ENCODE data around the gene CASQ1.

The CASQ1 gene

DNA sequence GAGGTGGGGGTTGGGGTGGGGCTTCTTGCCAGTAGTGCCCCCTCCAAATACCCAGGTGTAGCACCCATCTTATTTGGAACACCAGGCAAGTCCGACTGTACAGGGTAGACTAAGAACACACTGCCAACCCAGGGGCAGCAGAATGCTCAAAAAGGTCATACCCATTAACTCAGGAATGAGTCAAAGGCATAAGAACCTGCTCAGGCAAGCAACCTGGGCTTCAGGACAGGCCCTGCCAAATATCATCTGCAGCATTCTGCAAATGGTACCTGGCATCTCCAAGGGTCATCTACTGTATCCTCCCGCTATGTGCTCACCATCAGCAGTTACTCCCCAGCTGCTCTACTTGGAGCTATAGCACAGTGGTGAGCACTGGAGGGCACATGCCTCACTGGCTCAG is 34.2 kb downstream of the CASQ1 start:
- DNase-seq (ENCODE audit: low read depth in 2 of 3, low spot score in 2 of 3): no peak

- no peak for DNase-seq (ENCODE audit: low read depth in 2 of 3, low spot score in 2 of 3)
Measured at GRCh38 chr1:160225345-160225744, 35.0 kb downstream of the CASQ1 start.

GRCh38 chr1:160226623-160227022 is 36.2 kb downstream of the CASQ1 start:
- no peak for DNase-seq (ENCODE audit: low read depth in 2 of 3, low spot score in 2 of 3)

- no peak for DNase-seq (ENCODE audit: low read depth in 2 of 3, low spot score in 2 of 3)
Measured at GRCh38 chr1:160227034-160227433, 36.7 kb downstream of the CASQ1 start.

DNA sequence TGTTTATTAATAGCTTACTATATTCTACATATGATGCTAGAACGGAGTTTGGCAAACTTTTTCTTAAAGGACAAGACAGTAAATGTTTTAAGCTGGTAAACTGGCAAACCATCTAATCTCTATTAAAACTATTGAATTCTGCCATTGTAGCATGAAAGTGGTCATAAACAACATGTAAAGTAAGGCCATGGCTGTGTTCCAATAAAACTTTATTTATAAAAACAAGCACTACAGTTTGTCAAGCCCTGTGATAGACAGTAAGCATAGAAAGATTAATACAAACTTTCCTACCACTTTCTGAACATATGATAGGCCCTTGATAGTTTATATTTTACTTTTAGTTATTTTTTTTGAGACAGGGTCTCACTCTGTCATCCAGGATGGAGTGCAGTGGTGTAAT is 37.2 kb downstream of the CASQ1 start:
- DNase-seq (ENCODE audit: low read depth in 2 of 3, low spot score in 2 of 3): no peak

DNA sequence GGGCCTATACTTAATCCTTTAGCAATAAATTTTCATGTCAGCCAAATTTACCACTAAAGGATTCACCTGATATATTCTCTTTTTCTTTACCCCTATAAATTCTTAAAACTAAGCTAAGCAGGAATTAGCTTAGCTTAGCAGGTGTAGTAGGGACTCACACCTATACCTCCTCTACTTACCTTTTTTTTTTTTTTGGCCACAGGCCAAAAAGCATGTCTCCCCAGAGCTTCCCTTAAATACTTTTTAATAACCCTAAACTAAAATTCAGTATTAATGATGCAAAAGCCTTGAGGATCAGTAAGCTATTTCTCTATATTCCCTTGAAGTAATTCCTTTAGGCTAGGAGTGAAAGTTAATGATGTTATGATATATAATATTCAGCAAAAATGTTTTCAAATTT is 38.1 kb downstream of the CASQ1 start:
- DNase-seq (ENCODE audit: low read depth in 2 of 3, low spot score in 2 of 3): no peak

- no peak for DNase-seq (ENCODE audit: low read depth in 2 of 3, low spot score in 2 of 3)
Measured at GRCh38 chr1:160232911-160233310, 42.5 kb downstream of the CASQ1 start.

DNA sequence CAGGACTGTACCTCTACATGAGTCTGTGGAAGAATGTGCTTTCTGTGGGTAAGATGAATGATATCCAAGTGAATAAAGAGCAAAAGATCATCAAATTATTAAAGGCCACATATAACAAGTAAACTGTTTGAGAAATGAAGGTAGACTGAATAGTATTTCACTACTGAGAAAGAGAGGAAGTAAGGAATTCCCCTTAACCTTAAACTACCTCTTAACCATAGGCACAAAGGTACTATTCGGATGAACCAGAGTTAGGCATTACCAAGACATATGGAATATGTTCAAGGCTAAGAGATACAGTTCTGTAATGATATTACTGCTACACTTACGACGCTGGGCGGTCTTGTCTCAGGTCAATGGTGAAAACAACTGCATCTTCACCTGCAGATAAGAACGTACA is 46.4 kb downstream of the CASQ1 start:
- DNase-seq (ENCODE audit: low read depth in 2 of 3, low spot score in 2 of 3): no peak

DNA sequence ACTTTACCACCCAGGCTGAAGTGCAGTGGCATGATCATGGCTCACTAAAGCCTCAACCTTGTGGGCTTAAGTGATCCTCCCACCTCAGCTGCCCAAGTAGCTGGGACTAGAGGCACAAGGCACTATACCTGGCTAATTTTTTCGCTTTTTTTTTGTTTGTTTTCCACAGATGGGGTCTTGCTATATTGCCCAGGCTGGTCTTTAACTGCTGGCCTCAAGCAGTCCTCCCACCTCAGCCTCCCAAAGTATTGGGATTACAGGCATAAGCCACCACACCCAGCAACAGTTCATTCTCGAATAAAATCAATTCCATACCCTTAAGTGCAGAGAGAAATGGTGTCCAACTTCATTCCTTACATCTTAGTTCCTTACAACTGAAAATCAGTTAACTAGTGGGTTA is 47.2 kb downstream of the CASQ1 start:
- no peak for DNase-seq (ENCODE audit: low read depth in 2 of 3, low spot score in 2 of 3)

DNA sequence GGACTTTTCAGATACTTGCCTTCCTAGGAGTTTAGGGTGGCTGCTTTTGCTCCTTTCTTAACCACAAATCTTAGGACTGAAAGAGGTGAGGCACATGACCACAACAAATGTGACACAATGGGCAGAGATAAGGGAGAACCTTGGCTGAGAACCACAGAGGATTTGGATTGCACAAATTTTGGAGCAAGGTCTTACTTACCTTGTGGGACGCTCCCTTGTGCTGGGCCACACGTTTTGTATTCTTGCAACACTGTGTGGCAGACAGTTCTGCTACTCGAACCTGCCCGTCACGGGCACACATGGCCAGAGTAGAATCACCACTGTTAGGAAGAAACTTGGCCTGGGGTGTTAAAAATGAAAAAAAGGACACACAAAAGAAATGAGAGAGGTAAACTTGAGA is 48.0 kb downstream of the CASQ1 start:
- no peak for DNase-seq (ENCODE audit: low read depth in 2 of 3, low spot score in 2 of 3)

GRCh38 chr1:160239582-160240299 is 49.4 kb downstream of the CASQ1 start:
- DNase-seq (ENCODE audit: low read depth in 2 of 3, low spot score in 2 of 3): no peak

DNA sequence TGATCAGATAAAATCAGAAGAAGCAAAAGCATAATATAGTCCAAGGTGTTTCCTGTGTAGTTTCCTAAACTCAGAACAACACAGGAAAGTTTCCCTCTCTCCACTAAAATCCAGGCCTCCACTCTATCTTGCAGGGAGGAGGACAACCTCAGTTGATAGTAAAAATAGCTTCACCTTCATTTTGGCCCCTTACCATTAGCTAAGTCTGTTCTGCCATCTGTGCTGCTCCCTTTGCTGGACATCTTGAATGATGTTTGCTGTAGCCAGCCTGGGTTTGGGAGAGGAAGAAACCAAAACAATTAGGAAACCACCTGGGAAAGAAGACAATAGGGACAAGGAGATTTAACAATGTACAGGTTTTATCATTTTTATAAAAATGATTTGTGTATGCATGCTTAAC is 53.4 kb downstream of the CASQ1 start:
- no peak for DNase-seq (ENCODE audit: low read depth in 2 of 3, low spot score in 2 of 3)

DNA sequence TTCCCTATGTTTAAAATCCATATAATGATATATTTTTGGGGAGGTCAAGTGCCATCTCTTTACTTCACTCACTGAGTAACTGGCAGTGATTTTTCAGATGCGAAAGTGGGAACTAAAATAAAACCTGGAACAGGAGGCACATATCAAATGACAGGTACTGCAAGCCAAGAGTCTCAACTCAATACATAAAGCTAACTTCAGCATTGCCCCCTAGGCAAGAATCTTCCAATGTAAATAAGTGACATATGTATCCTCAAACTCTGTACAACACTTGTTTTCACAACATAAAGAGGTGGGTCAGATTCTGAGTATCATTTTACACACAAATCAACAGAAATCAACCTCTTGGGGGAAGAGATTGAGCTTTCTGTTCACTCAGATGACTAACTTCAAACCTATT is 53.8 kb downstream of the CASQ1 start:
- no peak for DNase-seq (ENCODE audit: low read depth in 2 of 3, low spot score in 2 of 3)

DNA sequence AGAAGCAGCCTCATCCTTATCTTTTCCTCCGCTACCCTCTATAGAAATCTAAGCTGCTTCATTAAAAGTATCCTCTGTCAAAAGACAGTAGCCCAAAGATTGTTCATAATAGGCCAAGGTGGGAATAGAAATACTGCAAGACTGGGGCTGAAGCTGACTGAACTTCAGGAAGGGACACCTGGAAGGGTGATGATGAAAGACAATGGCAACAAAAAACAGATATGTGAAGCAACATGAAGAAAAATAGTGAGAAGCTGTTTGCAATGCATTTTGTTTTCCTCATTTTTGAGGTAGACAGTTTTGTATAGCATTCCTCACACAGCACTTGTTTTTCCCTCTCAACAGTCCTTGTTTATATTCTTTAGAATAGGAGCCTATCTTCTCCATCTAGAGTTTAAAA is 55.1 kb downstream of the CASQ1 start:
- DNase-seq (ENCODE audit: low read depth in 2 of 3, low spot score in 2 of 3): no peak

GRCh38 chr1:160247053-160247452 is 56.7 kb downstream of the CASQ1 start:
- DNase-seq (ENCODE audit: low read depth in 2 of 3, low spot score in 2 of 3): no peak

DNA sequence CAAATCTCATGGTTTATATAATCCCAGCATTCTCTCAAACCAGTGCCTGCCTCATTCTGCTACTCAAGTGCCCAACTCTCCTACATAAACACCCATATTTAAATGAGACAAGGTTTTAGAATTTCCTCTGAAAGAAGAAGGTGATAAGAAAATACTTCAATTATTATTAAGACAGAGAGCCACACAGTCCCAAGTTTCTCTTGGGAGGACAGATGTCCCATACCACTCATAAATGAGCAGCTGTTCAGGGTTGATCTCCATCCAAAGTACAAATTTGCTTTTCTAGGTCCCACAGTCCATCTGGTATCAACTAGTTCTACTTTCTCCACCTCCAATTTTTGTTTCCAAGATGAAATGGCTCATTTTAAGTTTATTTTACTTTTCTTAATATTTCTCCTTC is 60.6 kb downstream of the CASQ1 start:
- no peak for DNase-seq (ENCODE audit: low read depth in 2 of 3, low spot score in 2 of 3)

All from activated CD8-positive, alpha-beta memory T cell treated with anti-CD3 and anti-CD28 coated beads for 48 hours (primary cell).